Endodermal cell (in vitro differentiated cells): ENCODE results near the gene GPSM1. TPM values are rescaled to one million over a fixed set of nuclear protein-coding genes. Genes with fewer than 3 reads are reported as not detected.

Experiments used
- DNase-seq: peaks from one replicate; pipeline ENCODE4 v3.0.0-alpha.2; 2017
- H3K27ac ChIP-seq: 2 replicates; pipeline ENCODE4 v1.5.1; 2013; ENCODE audit warnings: mild to moderate bottlenecking, low read depth, low read length, moderate library complexity
- H3K27me3 ChIP-seq: 2 replicates; pipeline ENCODE4 v1.6.1; 2013; ENCODE audit warnings: mild to moderate bottlenecking, low read length, moderate library complexity; ENCODE audit not compliant: insufficient read depth, control insufficient read depth, poor library complexity, severe bottlenecking
- H3K36me3 ChIP-seq: 2 replicates; pipeline ENCODE4 v1.7.0; 2013; ENCODE audit warnings: mild to moderate bottlenecking, low read length, moderate library complexity; ENCODE audit not compliant: control insufficient read depth, insufficient read depth
- H3K4me1 ChIP-seq: one replicate; pipeline ENCODE4 v1.7.0; 2013; ENCODE audit warnings: low read length; ENCODE audit not compliant: control insufficient read depth, insufficient read depth
- H3K4me3 ChIP-seq: 2 replicates; pipeline ENCODE4 v1.5.1; 2013; ENCODE audit warnings: mild to moderate bottlenecking, low read length, moderate library complexity
- H3K9ac ChIP-seq: 2 replicates; pipeline ENCODE4 v1.6.1; 2013; ENCODE audit warnings: mild to moderate bottlenecking, low read length, moderate library complexity; ENCODE audit not compliant: poor library complexity, severe bottlenecking; ENCODE audit errors: extremely low read depth
- H3K9me3 ChIP-seq: 2 replicates; pipeline ENCODE4 v1.6.1; 2013; ENCODE audit warnings: mild to moderate bottlenecking, low read length, moderate library complexity; ENCODE audit not compliant: control insufficient read depth
- H3K27ac Mint-ChIP-seq: 2 replicates; pipeline ENCODE4 v1.8.0; 2020; ENCODE audit warnings: mixed read lengths
- H3K27me3 Mint-ChIP-seq: 2 replicates; pipeline ENCODE4 v1.8.0; 2021; ENCODE audit warnings: mild to moderate bottlenecking, mixed read lengths; ENCODE audit not compliant: insufficient read depth
- H3K36me3 Mint-ChIP-seq: 2 replicates; pipeline ENCODE4 v1.8.0; 2020; ENCODE audit warnings: low read depth, mixed read lengths
- H3K4me1 Mint-ChIP-seq: 2 replicates; pipeline ENCODE4 v1.8.0; 2020; ENCODE audit warnings: mixed read lengths
- H3K4me3 Mint-ChIP-seq: 2 replicates; pipeline ENCODE4 v1.8.0; 2020; ENCODE audit warnings: mild to moderate bottlenecking, moderate library complexity, mixed read lengths
- H3K9me3 Mint-ChIP-seq: 2 replicates; pipeline ENCODE4 v1.8.0; 2020; ENCODE audit warnings: mild to moderate bottlenecking, mixed read lengths
- WGBS, 2 experiments: methylation state at CpG; one replicate each; pipeline versions ENCODE4 v1.1.5 to v1.1.7; 2013; ENCODE audit warnings: missing lambda C conversion rate in 2 of 2, mixed read lengths in 1 of 2; ENCODE audit not compliant: insufficient coverage in 1 of 2, insufficient read length in 1 of 2; 5-methylcytosine and 5-hydroxymethylcytosine counted together
- total RNA-seq, 2 donors: library from RNA; stranded (reverse); fragmentation: NEBNext Ultra II Directional in 1 of 2; extraction: Animal tissue kit (Norgen Biotek cat#: 25700) in 1 of 2; gene quantifications; 2 replicates in 1 of 2; 3 replicates in 1 of 2; pipeline ENCODE4 v1.2.1, GENCODE V29; 2021
- TF ChIP-seq, protein P1 (sequence below): fragments of 200-600 bp; sonication (generic); conservative IDR thresholded peaks from 2 replicates; pipeline ENCODE4 v1.5.0; 2021; ENCODE audit warnings: antibody characterized with exemption, mild to moderate bottlenecking

Gene GPSM1
- total RNA-seq, 2 donors from 2014 or later = 37.2 to 38.6 TPM

- peaks cover 1% of the 10 kb centered on the region for H3K9me3 Mint-ChIP-seq
- no peaks in the 10 kb centered on the region for H3K27me3 Mint-ChIP-seq
- WGBS, 2 experiments = 91 to 93% methylated on average over 21 to 31 of the region's 31 CpGs
- H3K4me1 Mint-ChIP-seq = no peaks in the 10 kb centered on the region
- Histone ChIP-seq H3K9ac (no peak overlapping the region), H3K4me1 (no peaks in the 10 kb centered on the region), H3K27me3 (no peaks in the 10 kb centered on the region), H3K4me3 (no peak overlapping the region), H3K36me3 (no peaks in the 10 kb centered on the region), H3K27ac (no peak overlapping the region), H3K9me3 (no peaks in the 10 kb centered on the region)
- H3K36me3 Mint-ChIP-seq = no peaks in the 10 kb centered on the region
- no peak overlapping the region for H3K4me3 Mint-ChIP-seq
- TF ChIP-seq, protein P1, sequence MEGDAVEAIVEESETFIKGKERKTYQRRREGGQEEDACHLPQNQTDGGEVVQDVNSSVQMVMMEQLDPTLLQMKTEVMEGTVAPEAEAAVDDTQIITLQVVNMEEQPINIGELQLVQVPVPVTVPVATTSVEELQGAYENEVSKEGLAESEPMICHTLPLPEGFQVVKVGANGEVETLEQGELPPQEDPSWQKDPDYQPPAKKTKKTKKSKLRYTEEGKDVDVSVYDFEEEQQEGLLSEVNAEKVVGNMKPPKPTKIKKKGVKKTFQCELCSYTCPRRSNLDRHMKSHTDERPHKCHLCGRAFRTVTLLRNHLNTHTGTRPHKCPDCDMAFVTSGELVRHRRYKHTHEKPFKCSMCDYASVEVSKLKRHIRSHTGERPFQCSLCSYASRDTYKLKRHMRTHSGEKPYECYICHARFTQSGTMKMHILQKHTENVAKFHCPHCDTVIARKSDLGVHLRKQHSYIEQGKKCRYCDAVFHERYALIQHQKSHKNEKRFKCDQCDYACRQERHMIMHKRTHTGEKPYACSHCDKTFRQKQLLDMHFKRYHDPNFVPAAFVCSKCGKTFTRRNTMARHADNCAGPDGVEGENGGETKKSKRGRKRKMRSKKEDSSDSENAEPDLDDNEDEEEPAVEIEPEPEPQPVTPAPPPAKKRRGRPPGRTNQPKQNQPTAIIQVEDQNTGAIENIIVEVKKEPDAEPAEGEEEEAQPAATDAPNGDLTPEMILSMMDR = no peak
- no peak for DNase-seq
- H3K27ac Mint-ChIP-seq = no peak overlapping the region
Observed at GRCh38 chr9:136364942-136365774, 37.8 kb downstream of the GPSM1 start.

DNA sequence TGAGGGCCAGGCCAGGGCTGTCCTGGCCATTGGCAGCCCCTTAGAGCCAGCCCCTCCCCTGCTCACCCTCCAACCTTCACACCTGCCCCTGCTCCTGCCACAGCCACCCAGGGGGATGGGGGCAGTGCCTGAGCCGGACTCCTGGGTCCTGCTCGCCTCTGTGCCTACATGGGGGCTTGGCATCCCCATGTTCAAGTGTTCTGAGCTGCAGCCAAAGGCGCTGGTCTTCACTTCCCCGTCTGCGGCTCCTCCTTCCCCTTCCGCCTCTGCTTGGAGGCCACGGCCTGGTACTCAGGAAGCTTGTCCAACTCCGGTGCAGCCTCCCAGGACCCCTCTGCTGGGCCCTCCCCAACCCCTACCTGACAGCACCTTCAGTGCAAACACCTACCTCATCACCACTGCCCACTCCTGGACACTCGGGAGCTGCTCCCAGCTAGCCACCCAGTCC is 38.5 kb downstream of the GPSM1 start:
- Histone ChIP-seq H3K4me3 (no peak overlapping the region), H3K9me3 (no peaks in the 10 kb centered on the region), H3K27ac (no peak overlapping the region), H3K4me1 (no peaks in the 10 kb centered on the region), H3K9ac (no peak overlapping the region), H3K27me3 (no peaks in the 10 kb centered on the region), H3K36me3 (no peaks in the 10 kb centered on the region)
- WGBS, 2 experiments = 93 to 95% methylated on average over 4 to 9 of the region's 9 CpGs
- Mint-ChIP-seq H3K27ac (no peak overlapping the region), H3K4me1 (no peaks in the 10 kb centered on the region), H3K9me3 (peaks cover 1% of the 10 kb centered on the region), H3K36me3 (no peaks in the 10 kb centered on the region), H3K27me3 (no peaks in the 10 kb centered on the region), H3K4me3 (no peak overlapping the region)
- TF ChIP-seq, protein P1 = no peak
- DNase-seq = no peak

DNA sequence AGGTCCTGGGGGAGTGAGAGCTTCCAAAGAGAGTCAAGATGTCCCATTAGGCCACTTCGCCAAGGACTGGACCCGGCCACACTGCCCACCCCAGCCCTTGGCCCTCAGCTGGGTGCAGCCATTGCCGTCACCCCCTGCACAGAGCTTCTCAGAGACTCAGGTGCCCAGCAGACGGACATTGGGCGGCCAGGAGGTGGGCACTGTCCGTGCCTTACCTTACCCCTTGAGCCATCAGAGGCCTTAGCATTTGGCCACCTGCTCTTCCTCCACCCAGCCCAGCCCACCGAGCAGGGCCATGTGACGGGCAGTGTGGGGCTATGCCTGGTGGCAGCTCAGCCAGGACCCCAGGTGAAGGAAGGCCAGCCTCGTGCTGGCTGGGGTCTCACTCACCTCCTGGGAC is 39.5 kb downstream of the GPSM1 start:
- no peak overlapping the region for H3K27ac ChIP-seq
- no peaks in the 10 kb centered on the region for H3K36me3 ChIP-seq
- no peaks in the 10 kb centered on the region for H3K9me3 ChIP-seq
- H3K27me3 ChIP-seq = no peaks in the 10 kb centered on the region
- no peaks in the 10 kb centered on the region for H3K4me1 Mint-ChIP-seq
- H3K4me3 ChIP-seq = no peak overlapping the region
- TF ChIP-seq, protein P1 = no peak
- H3K9ac ChIP-seq = no peak overlapping the region
- H3K27me3 Mint-ChIP-seq = no peaks in the 10 kb centered on the region
- WGBS, 2 experiments = 93 to 96% methylated on average over 6 to 9 of the region's 9 CpGs
- H3K27ac Mint-ChIP-seq = no peak overlapping the region
- no peak overlapping the region for H3K4me3 Mint-ChIP-seq
- DNase-seq = no peak
- H3K36me3 Mint-ChIP-seq = no peaks in the 10 kb centered on the region
- H3K9me3 Mint-ChIP-seq = peaks cover 1% of the 10 kb centered on the region
- H3K4me1 ChIP-seq = no peaks in the 10 kb centered on the region
